H9 (cell line): ENCODE results near the gene NUDT9. TPM values are rescaled to one million over a fixed set of nuclear protein-coding genes. Genes with fewer than 3 reads are reported as not detected.

Experiments
- DNase-seq: peaks from one replicate; pipeline ENCODE4 v3.0.0-alpha.2; 2017
- H2AFZ ChIP-seq: one replicate; pipeline ENCODE4 v1.6.1; 2013; ENCODE audit warnings: mild to moderate bottlenecking, low read length, control low read depth, moderate library complexity
- H2AK5ac ChIP-seq: 2 replicates; pipeline ENCODE4 v1.6.1; 2013; ENCODE audit warnings: low read length, control low read depth, mixed read lengths; ENCODE audit not compliant: insufficient read length
- H2BK120ac ChIP-seq: one replicate; pipeline ENCODE4 v1.6.1; 2013; ENCODE audit warnings: low read depth, mild to moderate bottlenecking, low read length, control low read depth, inconsistent platforms; ENCODE audit not compliant: poor library complexity, severe bottlenecking
- H2BK12ac ChIP-seq: 2 replicates; pipeline ENCODE4 v1.6.1; 2013; ENCODE audit warnings: low read length, control low read depth, mixed read lengths, low read depth; ENCODE audit not compliant: insufficient read length
- H2BK15ac ChIP-seq: 2 replicates; pipeline ENCODE4 v1.6.1; 2013; ENCODE audit warnings: low read depth, low read length, control low read depth
- H2BK20ac ChIP-seq: one replicate; pipeline ENCODE4 v1.6.1; 2013; ENCODE audit warnings: low read depth, mild to moderate bottlenecking, low read length, control low read depth, inconsistent platforms; ENCODE audit not compliant: poor library complexity, severe bottlenecking
- H2BK5ac ChIP-seq: 2 replicates; pipeline ENCODE4 v1.6.1; 2013; ENCODE audit warnings: low read length, control low read depth, mixed read lengths; ENCODE audit not compliant: insufficient read length
- H3K14ac ChIP-seq: 2 replicates; pipeline ENCODE4 v1.6.1; 2013; ENCODE audit warnings: low read length, control low read depth; ENCODE audit not compliant: insufficient read depth
- H3K18ac ChIP-seq: 2 replicates; pipeline ENCODE4 v1.6.1; 2013; ENCODE audit warnings: low read depth, mild to moderate bottlenecking, mixed read lengths, low read length, control low read depth; ENCODE audit not compliant: insufficient read length
- H3K23ac ChIP-seq: 2 replicates; pipeline ENCODE4 v1.6.1; 2013; ENCODE audit warnings: low read length, control low read depth, mixed read lengths, low read depth; ENCODE audit not compliant: insufficient read length
- H3K23me2 ChIP-seq: 2 replicates; pipeline ENCODE4 v1.6.1; 2013; ENCODE audit warnings: low read depth, mild to moderate bottlenecking, mixed read lengths, low read length, control low read depth; ENCODE audit not compliant: insufficient read length, poor library complexity, severe bottlenecking
- H3K27ac ChIP-seq: 2 replicates; pipeline ENCODE4 v1.5.1; 2013; ENCODE audit warnings: low read length, control low read depth, mixed read lengths, low read depth; ENCODE audit not compliant: insufficient read length
- H3K27me3 ChIP-seq: 2 replicates; pipeline ENCODE4 v1.6.1; 2013; ENCODE audit warnings: low read length, control low read depth, inconsistent platforms; ENCODE audit not compliant: insufficient read depth
- H3K4ac ChIP-seq: 2 replicates; pipeline ENCODE4 v1.6.1; 2013; ENCODE audit warnings: low read depth, mild to moderate bottlenecking, control low read depth, inconsistent platforms, low read length, moderate library complexity
- H3K4me1 ChIP-seq: 2 replicates; pipeline ENCODE4 v1.6.1; 2013; ENCODE audit warnings: low read length, control low read depth, inconsistent platforms; ENCODE audit not compliant: insufficient read depth
- H3K4me2 ChIP-seq: 2 replicates; pipeline ENCODE4 v1.6.1; 2013; ENCODE audit warnings: low read length, control low read depth, mixed read lengths; ENCODE audit not compliant: insufficient read length, insufficient read depth
- H3K56ac ChIP-seq: 2 replicates; pipeline ENCODE4 v1.6.1; 2013; ENCODE audit warnings: low read depth, mild to moderate bottlenecking, mixed read lengths, low read length, control low read depth; ENCODE audit not compliant: insufficient read length
- H3K79me1 ChIP-seq: 2 replicates; pipeline ENCODE4 v1.6.1; 2013; ENCODE audit warnings: low read depth, mild to moderate bottlenecking, moderate library complexity, low read length, control low read depth, inconsistent platforms; ENCODE audit not compliant: insufficient read depth, poor library complexity, severe bottlenecking
- H3K79me2 ChIP-seq: 2 replicates; pipeline ENCODE4 v1.6.1; 2013; ENCODE audit warnings: low read length, control low read depth, inconsistent platforms; ENCODE audit not compliant: insufficient read depth
- H3K9ac ChIP-seq: 2 replicates; pipeline ENCODE4 v1.6.1; 2013; ENCODE audit warnings: low read length, control low read depth, mixed read lengths; ENCODE audit not compliant: insufficient read length; ENCODE audit errors: extremely low read depth
- H3K9me3 ChIP-seq: one replicate; pipeline ENCODE4 v1.6.1; 2013; ENCODE audit warnings: low read depth, low read length, inconsistent platforms; ENCODE audit not compliant: control insufficient read depth
- H3T11ph ChIP-seq: one replicate; pipeline ENCODE4 v1.6.1; 2013; ENCODE audit warnings: mild to moderate bottlenecking, low read length, control low read depth, inconsistent platforms
- H4K20me1 ChIP-seq: one replicate; pipeline ENCODE4 v1.6.1; 2013; ENCODE audit not compliant: control insufficient read depth, insufficient read length, insufficient read depth
- H4K5ac ChIP-seq: 2 replicates; pipeline ENCODE4 v1.6.1; 2013; ENCODE audit warnings: low read depth, mild to moderate bottlenecking, mixed read lengths, low read length, control low read depth; ENCODE audit not compliant: insufficient read length
- H4K8ac ChIP-seq: replicated peaks from 2 replicates; pipeline ENCODE4 v1.6.1; 2013; ENCODE audit warnings: low read length, control low read depth, mixed read lengths, low read depth; ENCODE audit not compliant: insufficient read length
- H4K91ac ChIP-seq: 2 replicates; pipeline ENCODE4 v1.6.1; 2013; ENCODE audit warnings: low read depth, mild to moderate bottlenecking, moderate library complexity, mixed read lengths, low read length, control low read depth; ENCODE audit not compliant: insufficient read length
- H3K27ac Mint-ChIP-seq, 3 experiments: 2 replicates in 2 of 3; 3 replicates in 1 of 3; pipeline ENCODE4 v1.8.0; 2020 to 2021; ENCODE audit warnings: mixed read lengths in 3 of 3, mild to moderate bottlenecking in 1 of 3, moderate library complexity in 1 of 3
- H3K27me3 Mint-ChIP-seq: 2 replicates; pipeline ENCODE4 v1.8.0; 2021; ENCODE audit warnings: low read depth, mild to moderate bottlenecking, moderate library complexity, mixed read lengths
- H3K36me3 Mint-ChIP-seq, 3 experiments: 2 replicates in 2 of 3; 3 replicates in 1 of 3; pipeline ENCODE4 v1.8.0; 2020 to 2021; ENCODE audit warnings: low read depth in 3 of 3, mixed read lengths in 3 of 3; ENCODE audit not compliant: insufficient read depth in 1 of 3
- H3K4me1 Mint-ChIP-seq, 2 experiments: 2 replicates each; pipeline ENCODE4 v1.8.0; 2020; ENCODE audit warnings: mixed read lengths in 2 of 2
- H3K4me3 Mint-ChIP-seq, 2 experiments: 2 replicates in 1 of 2; 3 replicates in 1 of 2; pipeline ENCODE4 v1.8.0; 2020 to 2021; ENCODE audit warnings: mild to moderate bottlenecking in 2 of 2, mixed read lengths in 2 of 2, moderate library complexity in 1 of 2
- H3K9me3 Mint-ChIP-seq, 2 experiments: 2 replicates in 1 of 2; 3 replicates in 1 of 2; pipeline ENCODE4 v1.8.0; 2020; ENCODE audit warnings: mild to moderate bottlenecking in 2 of 2, mixed read lengths in 2 of 2, moderate library complexity in 1 of 2
- CTCF ChIP-seq: fragments of 200-600 bp; sonication (generic); conservative IDR thresholded peaks from 3 replicates; pipeline ENCODE4 v1.8.0; 2021; ENCODE audit warnings: antibody characterized with exemption, mild to moderate bottlenecking
- WGBS: extraction: QIAGEN DNeasy Blood & Tissue Kit; methylation state at CpG from one replicate; pipeline ENCODE4 v1.1.7; 2013; ENCODE audit warnings: missing lambda C conversion rate, low lambda C conversion rate, mixed read lengths; ENCODE audit not compliant: insufficient read length; ENCODE audit errors: extremely low coverage; 5-methylcytosine and 5-hydroxymethylcytosine counted together
- total RNA-seq: library from RNA; stranded (reverse); gene quantifications from 2 replicates; pipeline ENCODE4 v1.2.1, GENCODE V29; 2021

Gene NUDT9
- total RNA-seq, 1 experiment from 2014 or later: 28.5 TPM

- no peak overlapping the region for H2AK5ac ChIP-seq
- peaks cover 9% of the 10 kb centered on the region for H3K79me1 ChIP-seq
- no peak for TF ChIP-seq CTCF
- no peak overlapping the region for H3K23ac ChIP-seq
- no peaks in the 10 kb centered on the region for H4K20me1 ChIP-seq
- no peak overlapping the region for H3K4ac ChIP-seq
- no peak overlapping the region for H4K91ac ChIP-seq
- H3K79me2 ChIP-seq: peaks cover 9% of the 10 kb centered on the region; the same call in 1 of the 2 replicates
- H3K27ac Mint-ChIP-seq: no peak overlapping the region
- no peak overlapping the region for H3K18ac ChIP-seq
- H2BK120ac ChIP-seq: no peak overlapping the region
- no peaks in the 10 kb centered on the region for H3K27me3 ChIP-seq
- no peak overlapping the region for H2BK15ac ChIP-seq
- no peak overlapping the region for H4K5ac ChIP-seq
- no peak overlapping the region for H3K4me2 ChIP-seq
- peaks cover 29 to 37% of the 10 kb centered on the region in 2 experiments for H3K4me1 Mint-ChIP-seq
- no peak overlapping the region for H3T11ph ChIP-seq
- H3K27ac ChIP-seq: no peak overlapping the region
- no peak overlapping the region for H2BK5ac ChIP-seq
- no peak for DNase-seq
- H3K9me3 Mint-ChIP-seq: no peaks in the 10 kb centered on the region; a peak in 1 of 5 replicates
- H4K8ac ChIP-seq: no peak overlapping the region
- no peaks in the 10 kb centered on the region; a peak in 1 of 7 replicates for H3K36me3 Mint-ChIP-seq
- no peaks in the 10 kb centered on the region for H3K9me3 ChIP-seq
- no peak overlapping the region for H2AFZ ChIP-seq
- no peaks in the 10 kb centered on the region for H3K27me3 Mint-ChIP-seq
- H3K56ac ChIP-seq: no peak overlapping the region
- H3K14ac ChIP-seq: no peak overlapping the region
- no peak overlapping the region for H3K4me3 Mint-ChIP-seq
- H3K9ac ChIP-seq: no peak overlapping the region
- no peak overlapping the region for H2BK12ac ChIP-seq
- no peak overlapping the region for H2BK20ac ChIP-seq
- no peaks in the 10 kb centered on the region for H3K4me1 ChIP-seq
- peaks cover 4% of the 10 kb centered on the region for H3K23me2 ChIP-seq
- no CpG with 5 or more reads among the region's 3 CpGs for WGBS
These were observed 4.6 kb downstream of the NUDT9 start for GRCh38 chr4:87426865-87427517.
